SK-N-SH treated with all-trans-retinoic acid at 6 μM for 48 hours (cell line): ENCODE results near the gene IMPG2.

Experiments used
- ARNTL ChIP-seq: fragments of 450-650 bp; formaldehyde crosslinking; IDR thresholded peaks from 2 replicates; pipeline ENCODE4 v1.5.0; 2020; ENCODE audit warnings: low read depth, mild to moderate bottlenecking, moderate library complexity, borderline replicate concordance
- BACH2 ChIP-seq: fragments of 250-450 bp; sonication (Bioruptor Pico); IDR thresholded peaks from 2 replicates; pipeline ENCODE4 v1.9.0; 2021; ENCODE audit warnings: mild to moderate bottlenecking, borderline replicate concordance
- CREB5 ChIP-seq: fragments of 250-450 bp; sonication (Bioruptor Pico); IDR thresholded peaks from 2 replicates; pipeline ENCODE4 v1.5.1; 2020; ENCODE audit warnings: low read depth, mild to moderate bottlenecking, moderate library complexity
- CSDC2 ChIP-seq: fragments of 250-450 bp; sonication (Bioruptor Pico); IDR thresholded peaks from 2 replicates; pipeline ENCODE4 v1.5.0; 2020; ENCODE audit warnings: mild to moderate bottlenecking, moderate library complexity
- PATZ1 ChIP-seq: fragments of 250-450 bp; sonication (Bioruptor Pico); IDR thresholded peaks from 2 replicates; pipeline ENCODE4 v1.8.0; 2020; ENCODE audit warnings: mild to moderate bottlenecking, moderate library complexity, borderline replicate concordance
- RARB ChIP-seq: fragments of 250-450 bp; sonication (Bioruptor Pico); IDR thresholded peaks from 2 replicates; pipeline ENCODE4 v1.8.0; 2021; ENCODE audit warnings: mild to moderate bottlenecking, moderate library complexity
- TSHZ2 ChIP-seq: fragments of 250-450 bp; sonication (Bioruptor Pico); IDR thresholded peaks from 2 replicates; pipeline ENCODE4 v1.5.0; 2020; ENCODE audit warnings: mild to moderate bottlenecking, moderate library complexity
- ZFP30 ChIP-seq: fragments of 450-650 bp; formaldehyde crosslinking; IDR thresholded peaks from 2 replicates; pipeline ENCODE4 v1.5.0; 2022; ENCODE audit warnings: mild to moderate bottlenecking, moderate library complexity
- ZNF565 ChIP-seq: fragments of 450-650 bp; formaldehyde crosslinking; conservative IDR thresholded peaks from 2 replicates; pipeline ENCODE4 v1.5.0; 2020; ENCODE audit warnings: low read depth, mild to moderate bottlenecking, moderate library complexity

- TF ChIP-seq PATZ1 (CRISPR knock-in tag) (no peak), ZNF565 (no peak), CSDC2 (CRISPR knock-in tag) (no peak), TSHZ2 (CRISPR knock-in tag) (no peak), BACH2 (CRISPR knock-in tag) (no peak), CREB5 (CRISPR knock-in tag) (no peak), ZFP30 (CRISPR knock-in tag) (no peak), ARNTL (CRISPR knock-in tag) (no peak), RARB (CRISPR knock-in tag) (no peak)
Measured at GRCh38 chr3:101311676-101312075, 8.7 kb downstream of the IMPG2 start.
